SK-N-SH (cell line): ENCODE measurements around the gene HSPA1L. TPM values are rescaled to one million over a fixed set of nuclear protein-coding genes. Genes with fewer than 3 reads are reported as not detected.

Source experiments
- CTCF ChIA-PET: fragments of 300-600, 350-600 bp; formaldehyde crosslinking; extraction: SDS; loops from one replicate; lab custom pipeline; 2021; lab: Yijun Ruan, JAX
- POLR2A ChIA-PET: fragments of 350-600 bp; sonication (Branson Sonifier 250); formaldehyde crosslinking; extraction: SDS; loops from one replicate; lab custom pipeline; 2020; ENCODE audit warnings: antibody characterized with exemption, inconsistent platforms; lab: Yijun Ruan, JAX
- DNase-seq: peaks from one replicate; pipeline ENCODE4 v3.0.0; 2012
- H2AFZ ChIP-seq: fragments of 200-600 bp; sonication (generic); 2 replicates; pipeline ENCODE4 v1.8.1; 2016; ENCODE audit warnings: antibody characterized with exemption, mild to moderate bottlenecking, low read depth
- H3F3A ChIP-seq: fragments of 200-600 bp; sonication (generic); replicated peaks from 2 replicates; pipeline ENCODE3; 2016; ENCODE audit warnings: antibody characterized with exemption, mild to moderate bottlenecking; ENCODE audit not compliant: insufficient read depth
- H3K27ac ChIP-seq, 2 experiments: fragments of 200-500 bp in 1 of 2; fragments of 200-600 bp in 1 of 2; sonication (Bioruptor generic) in 1 of 2; sonication (generic), shearing (Covaris generic) in 1 of 2; 2 replicates each; pipeline versions ENCODE4 v1.5.1 to v1.6.1; 2014 to 2016; ENCODE audit warnings: low read depth in 2 of 2, inconsistent platforms in 1 of 2, low read length in 1 of 2, mild to moderate bottlenecking in 1 of 2, mixed read lengths in 1 of 2
- H3K27me3 ChIP-seq: fragments of 200-600 bp; sonication (generic), shearing (Covaris generic); 2 replicates; pipeline ENCODE4 v1.6.1; 2016; ENCODE audit warnings: mixed run types; ENCODE audit not compliant: insufficient read depth
- H3K36me3 ChIP-seq, 2 experiments: fragments of 200-500 bp in 1 of 2; fragments of 200-600 bp in 1 of 2; sonication (Bioruptor generic) in 1 of 2; sonication (generic) in 1 of 2; replicated peaks in 1 of 2; 2 replicates each; pipeline versions ENCODE3 to v1.5.1; 2014 to 2016; ENCODE audit warnings: low read length in 1 of 2, mild to moderate bottlenecking in 1 of 2; ENCODE audit not compliant: insufficient read depth in 2 of 2, control insufficient read depth in 1 of 2
- H3K4me1 ChIP-seq, 2 experiments: fragments of 200-500 bp in 1 of 2; fragments of 200-600 bp in 1 of 2; sonication (Bioruptor generic) in 1 of 2; sonication (generic), shearing (Covaris generic) in 1 of 2; 2 replicates each; pipeline versions ENCODE4 v1.5.1 to v1.6.1; 2014 to 2016; ENCODE audit warnings: low read depth in 1 of 2, low read length in 1 of 2, mixed run types in 1 of 2; ENCODE audit not compliant: insufficient read depth in 2 of 2, control insufficient read depth in 1 of 2
- H3K4me2 ChIP-seq: fragments of 200-600 bp; sonication (generic), shearing (Covaris generic); 2 replicates; pipeline ENCODE4 v1.6.1; 2017; ENCODE audit warnings: mixed run types
- H3K4me3 ChIP-seq, 2 experiments: fragments of 200-500 bp in 1 of 2; fragments of 200-600 bp in 1 of 2; sonication (Bioruptor generic) in 1 of 2; sonication (generic), shearing (Covaris generic) in 1 of 2; 2 replicates each; pipeline versions ENCODE4 v1.5.1 to v1.8.1; 2014 to 2016; ENCODE audit warnings: low read depth in 2 of 2, inconsistent platforms in 1 of 2, low read length in 1 of 2, mild to moderate bottlenecking in 1 of 2, mixed read lengths in 1 of 2, moderate library complexity in 1 of 2
- H3K79me2 ChIP-seq: fragments of 200-600 bp; sonication (generic); 2 replicates; pipeline ENCODE4 v1.8.1; 2017; ENCODE audit warnings: mild to moderate bottlenecking; ENCODE audit not compliant: insufficient read depth
- H3K9ac ChIP-seq: fragments of 200-600 bp; sonication (generic); 2 replicates; pipeline ENCODE4 v1.6.1; 2017; ENCODE audit warnings: mixed run types
- H3K9me2 ChIP-seq: fragments of 200-600 bp; sonication (generic); 2 replicates; pipeline ENCODE4 v1.6.1; 2017; ENCODE audit warnings: mixed run types
- H3K9me3 ChIP-seq: fragments of 200-600 bp; sonication (generic); 2 replicates; pipeline ENCODE4 v1.6.1; 2017; ENCODE audit warnings: mixed run types, mild to moderate bottlenecking, moderate library complexity
- H4K20me1 ChIP-seq: fragments of 200-600 bp; sonication (generic); 2 replicates; pipeline ENCODE4 v1.6.1; 2017; ENCODE audit warnings: mild to moderate bottlenecking, mixed run types; ENCODE audit not compliant: insufficient read depth
- CTCF ChIP-seq: fragments of 200-600 bp; sonication (generic); IDR thresholded peaks from 2 replicates; pipeline ENCODE4 v1.6.1; 2017; ENCODE audit warnings: antibody characterized with exemption, mild to moderate bottlenecking, moderate library complexity
- ELF1 ChIP-seq: IDR thresholded peaks from 2 replicates; pipeline ENCODE4 v1.4.0; 2012
- EZH2phosphoT487 ChIP-seq: fragments of 200-600 bp; sonication (generic); IDR thresholded peaks from 2 replicates; pipeline ENCODE4 v1.6.1; 2017; ENCODE audit warnings: low read depth, mixed run types, mild to moderate bottlenecking, antibody characterized with exemption, moderate library complexity, borderline replicate concordance
- FOSL2 ChIP-seq: IDR thresholded peaks from 2 replicates; pipeline ENCODE4 v1.4.0; 2012; ENCODE audit warnings: low read depth, mild to moderate bottlenecking, moderate library complexity, borderline replicate concordance
- FOXM1 ChIP-seq: IDR thresholded peaks from 2 replicates; pipeline ENCODE4 v1.4.0; 2012; ENCODE audit warnings: low read depth, mild to moderate bottlenecking
- GATA2 ChIP-seq: sonication (generic); formaldehyde crosslinking; IDR thresholded peaks from 2 replicates; pipeline ENCODE4 v1.5.0; 2020; ENCODE audit warnings: mild to moderate bottlenecking, missing genetic modification reagents
- IRF3 ChIP-seq: fragments of 150-350 bp; IDR thresholded peaks from 2 replicates; pipeline ENCODE4 v1.6.1; 2016; ENCODE audit warnings: mild to moderate bottlenecking, low read depth, low read length
- MAX ChIP-seq: IDR thresholded peaks from 2 replicates; pipeline ENCODE4 v1.4.0; 2012; ENCODE audit warnings: low read depth
- MEF2A ChIP-seq: IDR thresholded peaks from 2 replicates; pipeline ENCODE4 v1.4.0; 2012; ENCODE audit warnings: low read depth, borderline replicate concordance
- MXI1 ChIP-seq: IDR thresholded peaks from 2 replicates; pipeline ENCODE4 v1.6.1; 2012; ENCODE audit warnings: mild to moderate bottlenecking, low read depth, low read length, improper control_type of control experiment
- NRF1 ChIP-seq: IDR thresholded peaks from 2 replicates; pipeline ENCODE4 v1.6.1; 2012; ENCODE audit warnings: low read depth, mild to moderate bottlenecking, low read length
- REST ChIP-seq: IDR thresholded peaks from 2 replicates; pipeline ENCODE4 v1.6.1; 2012; ENCODE audit warnings: mild to moderate bottlenecking, low read depth, low read length, moderate library complexity
- SIN3A ChIP-seq: IDR thresholded peaks from 2 replicates; pipeline ENCODE4 v1.6.1; 2012; ENCODE audit warnings: low read depth, mild to moderate bottlenecking, low read length, moderate library complexity, borderline replicate concordance
- TAF1 ChIP-seq: IDR thresholded peaks from 2 replicates; pipeline ENCODE4 v1.6.1; 2012; ENCODE audit warnings: low read depth, mild to moderate bottlenecking, low read length, moderate library complexity, borderline replicate concordance
- TCF12 ChIP-seq: IDR thresholded peaks from 2 replicates; pipeline ENCODE4 v1.4.0; 2012
- TEAD4 ChIP-seq: IDR thresholded peaks from 2 replicates; pipeline ENCODE4 v1.4.0; 2012; ENCODE audit warnings: mild to moderate bottlenecking, borderline replicate concordance; ENCODE audit not compliant: insufficient read depth
- USF1 ChIP-seq: IDR thresholded peaks from 2 replicates; pipeline ENCODE4 v1.4.0; 2012; ENCODE audit warnings: low read depth, borderline replicate concordance
- USF2 ChIP-seq: fragments of 150-350 bp; IDR thresholded peaks from 2 replicates; pipeline ENCODE4 v1.6.1; 2017; ENCODE audit warnings: antibody characterized with exemption, low read length, low read depth, borderline replicate concordance
- ZBTB33 ChIP-seq: IDR thresholded peaks from 2 replicates; pipeline ENCODE4 v1.4.0; 2012; ENCODE audit warnings: low read depth, borderline replicate concordance
- WGBS: methylation state at CpG from one replicate; pipeline ENCODE4 v1.1.6; 2017; ENCODE audit warnings: low lambda C conversion rate; 5-methylcytosine and 5-hydroxymethylcytosine counted together
- polyA plus RNA-seq, 3 experiments: library from polyadenylated mRNA; depleted of rRNA; stranded (reverse); fragments of >200 nt; gene quantifications; 2 replicates each; pipeline ENCODE4 v1.2.3, GENCODE V29; 2012

The HSPA1L gene
- polyA plus RNA-seq, 1 of the 3 experiments (the other 2 are of a cell fraction): 0.69 TPM

- peak overlapping the region; percentile 86 for H2AFZ ChIP-seq
- peaks cover 20 to 37% of the 10 kb centered on the region in 2 experiments for H3K36me3 ChIP-seq
- peak overlapping the region; percentile 88 for H3K9ac ChIP-seq
- no peaks in the 10 kb centered on the region for H3K27me3 ChIP-seq
- peak overlapping the region; percentile 90 for H3K27ac ChIP-seq
- peaks cover 69% of the 10 kb centered on the region for H3K79me2 ChIP-seq
- DNase-seq: peak; percentile 95
- peaks cover 18 to 27% of the 10 kb centered on the region in 2 experiments; a peak in 2 of 4 replicates for H3K4me1 ChIP-seq
- no peaks in the 10 kb centered on the region for H3K9me2 ChIP-seq
- peaks cover 48% of the 10 kb centered on the region for H3F3A ChIP-seq
- ChIA-PET CTCF (interaction anchor here (0.6 to 1.9 kb wide), 5 partner anchors 22 to 155 kb away, joined by 3 to 8 read pairs (median 4); partner anchors contain the start of gene DDAH2), POLR2A (interaction anchor here (0.9 to 3.2 kb wide), 11 partner anchors 19 to 1277 kb away, joined by 3 to 16 read pairs (median 4); partner anchors contain the start of genes C6orf47, DDAH2, DDX39B and HSPA1A)
- 3% methylated on average over 49 of the region's 59 CpGs for WGBS
- H3K4me2 ChIP-seq: peak overlapping the region; percentile 99
- H4K20me1 ChIP-seq: peaks cover 38% of the 10 kb centered on the region
- peak overlapping the region; percentile 66 to 96 for H3K4me3 ChIP-seq
- no peaks in the 10 kb centered on the region for H3K9me3 ChIP-seq
- TF ChIP-seq TAF1 (peak; percentile 96), FOXM1 (no peak), CTCF (no peak), MXI1 (peak; percentile 63), MAX (peak; percentile 53), IRF3 (no peak), FOSL2 (no peak), MEF2A (0 out of 2 replicates have a peak, but pooled peaks have one; percentile 31), ELF1 (peak; percentile 38; the same call in 1 of the 2 replicates), USF2 (no peak), USF1 (no peak), TEAD4 (peak; percentile 36; the same call in 1 of the 2 replicates), EZH2phosphoT487 (no peak), TCF12 (no peak), GATA2 (CRISPR knock-in tag) (no peak), SIN3A (peak; percentile 84; the same call in 1 of the 2 replicates), NRF1 (peak; percentile 77), REST (peak; percentile 64; the same call in 1 of the 2 replicates), ZBTB33 (no peak)
These were observed 19.5 kb upstream of the HSPA1L start for GRCh38 chr6:31834367-31835250.
